SK-N-SH (cell line): Measurements from ENCODE around the gene SCD. TPM values are rescaled to one million over a fixed set of nuclear protein-coding genes. Genes with fewer than 3 reads are reported as not detected.

Experiments used
- CTCF ChIA-PET: fragments of 300-600, 350-600 bp; formaldehyde crosslinking; extraction: SDS; loops from one replicate; lab custom pipeline; 2021; lab: Yijun Ruan, JAX
- POLR2A ChIA-PET: fragments of 350-600 bp; sonication (Branson Sonifier 250); formaldehyde crosslinking; extraction: SDS; loops from one replicate; lab custom pipeline; 2020; ENCODE audit warnings: antibody characterized with exemption, inconsistent platforms; lab: Yijun Ruan, JAX
- DNase-seq: peaks from one replicate; pipeline ENCODE4 v3.0.0; 2012
- H2AFZ ChIP-seq: fragments of 200-600 bp; sonication (generic); 2 replicates; pipeline ENCODE4 v1.8.1; 2016; ENCODE audit warnings: antibody characterized with exemption, mild to moderate bottlenecking, low read depth
- H3F3A ChIP-seq: fragments of 200-600 bp; sonication (generic); replicated peaks from 2 replicates; pipeline ENCODE3; 2016; ENCODE audit warnings: antibody characterized with exemption, mild to moderate bottlenecking; ENCODE audit not compliant: insufficient read depth
- H3K27ac ChIP-seq, 2 experiments: fragments of 200-500 bp in 1 of 2; fragments of 200-600 bp in 1 of 2; sonication (Bioruptor generic) in 1 of 2; sonication (generic), shearing (Covaris generic) in 1 of 2; 2 replicates each; pipeline versions ENCODE4 v1.5.1 to v1.6.1; 2014 to 2016; ENCODE audit warnings: low read depth in 2 of 2, inconsistent platforms in 1 of 2, low read length in 1 of 2, mild to moderate bottlenecking in 1 of 2, mixed read lengths in 1 of 2
- H3K27me3 ChIP-seq: fragments of 200-600 bp; sonication (generic), shearing (Covaris generic); 2 replicates; pipeline ENCODE4 v1.6.1; 2016; ENCODE audit warnings: mixed run types; ENCODE audit not compliant: insufficient read depth
- H3K36me3 ChIP-seq, 2 experiments: fragments of 200-500 bp in 1 of 2; fragments of 200-600 bp in 1 of 2; sonication (Bioruptor generic) in 1 of 2; sonication (generic) in 1 of 2; replicated peaks in 1 of 2; 2 replicates each; pipeline versions ENCODE3 to v1.5.1; 2014 to 2016; ENCODE audit warnings: low read length in 1 of 2, mild to moderate bottlenecking in 1 of 2; ENCODE audit not compliant: insufficient read depth in 2 of 2, control insufficient read depth in 1 of 2
- H3K4me1 ChIP-seq, 2 experiments: fragments of 200-500 bp in 1 of 2; fragments of 200-600 bp in 1 of 2; sonication (Bioruptor generic) in 1 of 2; sonication (generic), shearing (Covaris generic) in 1 of 2; 2 replicates each; pipeline versions ENCODE4 v1.5.1 to v1.6.1; 2014 to 2016; ENCODE audit warnings: low read depth in 1 of 2, low read length in 1 of 2, mixed run types in 1 of 2; ENCODE audit not compliant: insufficient read depth in 2 of 2, control insufficient read depth in 1 of 2
- H3K4me2 ChIP-seq: fragments of 200-600 bp; sonication (generic), shearing (Covaris generic); 2 replicates; pipeline ENCODE4 v1.6.1; 2017; ENCODE audit warnings: mixed run types
- H3K4me3 ChIP-seq, 2 experiments: fragments of 200-500 bp in 1 of 2; fragments of 200-600 bp in 1 of 2; sonication (Bioruptor generic) in 1 of 2; sonication (generic), shearing (Covaris generic) in 1 of 2; 2 replicates each; pipeline versions ENCODE4 v1.5.1 to v1.8.1; 2014 to 2016; ENCODE audit warnings: low read depth in 2 of 2, inconsistent platforms in 1 of 2, low read length in 1 of 2, mild to moderate bottlenecking in 1 of 2, mixed read lengths in 1 of 2, moderate library complexity in 1 of 2
- H3K79me2 ChIP-seq: fragments of 200-600 bp; sonication (generic); 2 replicates; pipeline ENCODE4 v1.8.1; 2017; ENCODE audit warnings: mild to moderate bottlenecking; ENCODE audit not compliant: insufficient read depth
- H3K9ac ChIP-seq: fragments of 200-600 bp; sonication (generic); 2 replicates; pipeline ENCODE4 v1.6.1; 2017; ENCODE audit warnings: mixed run types
- H3K9me2 ChIP-seq: fragments of 200-600 bp; sonication (generic); 2 replicates; pipeline ENCODE4 v1.6.1; 2017; ENCODE audit warnings: mixed run types
- H3K9me3 ChIP-seq: fragments of 200-600 bp; sonication (generic); 2 replicates; pipeline ENCODE4 v1.6.1; 2017; ENCODE audit warnings: mixed run types, mild to moderate bottlenecking, moderate library complexity
- H4K20me1 ChIP-seq: fragments of 200-600 bp; sonication (generic); 2 replicates; pipeline ENCODE4 v1.6.1; 2017; ENCODE audit warnings: mild to moderate bottlenecking, mixed run types; ENCODE audit not compliant: insufficient read depth
- ELF1 ChIP-seq: IDR thresholded peaks from 2 replicates; pipeline ENCODE4 v1.4.0; 2012
- GABPA ChIP-seq: IDR thresholded peaks from 2 replicates; pipeline ENCODE4 v1.4.0; 2012; ENCODE audit warnings: low read depth, mild to moderate bottlenecking
- MXI1 ChIP-seq: IDR thresholded peaks from 2 replicates; pipeline ENCODE4 v1.6.1; 2012; ENCODE audit warnings: mild to moderate bottlenecking, low read depth, low read length, improper control_type of control experiment
- POLR2AphosphoS5 ChIP-seq: IDR thresholded peaks from 2 replicates; pipeline ENCODE4 v1.6.1; 2012; ENCODE audit warnings: low read depth, low read length
- RAD21 ChIP-seq: IDR thresholded peaks from 2 replicates; pipeline ENCODE4 v1.6.1; 2012; ENCODE audit warnings: mild to moderate bottlenecking, low read length
- RFX5 ChIP-seq: IDR thresholded peaks from 2 replicates; pipeline ENCODE4 v1.6.1; 2012; ENCODE audit warnings: mild to moderate bottlenecking, improper control_type of control experiment, low read length
- SIN3A ChIP-seq: IDR thresholded peaks from 2 replicates; pipeline ENCODE4 v1.6.1; 2012; ENCODE audit warnings: low read depth, mild to moderate bottlenecking, low read length, moderate library complexity, borderline replicate concordance
- USF2 ChIP-seq: fragments of 150-350 bp; IDR thresholded peaks from 2 replicates; pipeline ENCODE4 v1.6.1; 2017; ENCODE audit warnings: antibody characterized with exemption, low read length, low read depth, borderline replicate concordance
- YY1 ChIP-seq: IDR thresholded peaks from 2 replicates; pipeline ENCODE4 v1.4.0; 2012; ENCODE audit warnings: low read depth, mild to moderate bottlenecking
- WGBS: methylation state at CpG from one replicate; pipeline ENCODE4 v1.1.6; 2017; ENCODE audit warnings: low lambda C conversion rate; 5-methylcytosine and 5-hydroxymethylcytosine counted together
- polyA plus RNA-seq, 3 experiments: library from polyadenylated mRNA; depleted of rRNA; stranded (reverse); fragments of >200 nt; gene quantifications; 2 replicates each; pipeline ENCODE4 v1.2.3, GENCODE V29; 2012
- TF ChIP-seq, protein P1 (sequence below): IDR thresholded peaks from 2 replicates; pipeline ENCODE4 v1.4.0; 2012; ENCODE audit warnings: low read depth, borderline replicate concordance

SCD gene
- polyA plus RNA-seq, 1 of the 3 experiments (the other 2 are of a cell fraction), result 19.7 TPM

- ChIA-PET CTCF (interaction anchor here (0.7 to 3.0 kb wide), 5 partner anchors 8 to 168 kb away, joined by 3 to 14 read pairs (median 7); no protein-coding TSS in a partner anchor), POLR2A (interaction anchor here (1.1 to 1.5 kb wide), 2 partner anchors 23 to 73 kb away, joined by 4 to 8 read pairs; no protein-coding TSS in a partner anchor)
- Histone ChIP-seq H3K4me1 (peaks cover 0 to 42% of the 10 kb centered on the region in 2 experiments; a peak in 2 of 4 replicates), H3F3A (peaks cover under 1% of the 10 kb centered on the region), H3K79me2 (no peaks in the 10 kb centered on the region), H3K4me3 (peak overlapping the region in 1 of 2 experiments; percentile 21; a peak in 1 of 4 replicates), H2AFZ (no peak overlapping the region), H3K9me2 (no peaks in the 10 kb centered on the region), H3K9ac (no peak overlapping the region), H3K27ac (peak overlapping the region in 1 of 2 experiments; percentile 62; a peak in 2 of 4 replicates), H4K20me1 (no peaks in the 10 kb centered on the region), H3K36me3 (peaks cover 10 to 67% of the 10 kb centered on the region in 2 experiments), H3K27me3 (no peaks in the 10 kb centered on the region), H3K9me3 (no peaks in the 10 kb centered on the region), H3K4me2 (no peak overlapping the region)
- 87% methylated on average over 5 of the region's 5 CpGs for WGBS
- no peak for DNase-seq
- TF ChIP-seq ELF1, result no peak
- TF ChIP-seq, protein P1, sequence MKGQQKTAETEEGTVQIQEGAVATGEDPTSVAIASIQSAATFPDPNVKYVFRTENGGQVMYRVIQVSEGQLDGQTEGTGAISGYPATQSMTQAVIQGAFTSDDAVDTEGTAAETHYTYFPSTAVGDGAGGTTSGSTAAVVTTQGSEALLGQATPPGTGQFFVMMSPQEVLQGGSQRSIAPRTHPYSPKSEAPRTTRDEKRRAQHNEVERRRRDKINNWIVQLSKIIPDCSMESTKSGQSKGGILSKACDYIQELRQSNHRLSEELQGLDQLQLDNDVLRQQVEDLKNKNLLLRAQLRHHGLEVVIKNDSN, result no peak
- TF ChIP-seq POLR2AphosphoS5, result no peak
- no peak for TF ChIP-seq USF2
- TF ChIP-seq YY1, result no peak
- TF ChIP-seq RFX5, result no peak
Measured at GRCh38 chr10:100350914-100351485, 4.0 kb downstream of the SCD start.

DNA sequence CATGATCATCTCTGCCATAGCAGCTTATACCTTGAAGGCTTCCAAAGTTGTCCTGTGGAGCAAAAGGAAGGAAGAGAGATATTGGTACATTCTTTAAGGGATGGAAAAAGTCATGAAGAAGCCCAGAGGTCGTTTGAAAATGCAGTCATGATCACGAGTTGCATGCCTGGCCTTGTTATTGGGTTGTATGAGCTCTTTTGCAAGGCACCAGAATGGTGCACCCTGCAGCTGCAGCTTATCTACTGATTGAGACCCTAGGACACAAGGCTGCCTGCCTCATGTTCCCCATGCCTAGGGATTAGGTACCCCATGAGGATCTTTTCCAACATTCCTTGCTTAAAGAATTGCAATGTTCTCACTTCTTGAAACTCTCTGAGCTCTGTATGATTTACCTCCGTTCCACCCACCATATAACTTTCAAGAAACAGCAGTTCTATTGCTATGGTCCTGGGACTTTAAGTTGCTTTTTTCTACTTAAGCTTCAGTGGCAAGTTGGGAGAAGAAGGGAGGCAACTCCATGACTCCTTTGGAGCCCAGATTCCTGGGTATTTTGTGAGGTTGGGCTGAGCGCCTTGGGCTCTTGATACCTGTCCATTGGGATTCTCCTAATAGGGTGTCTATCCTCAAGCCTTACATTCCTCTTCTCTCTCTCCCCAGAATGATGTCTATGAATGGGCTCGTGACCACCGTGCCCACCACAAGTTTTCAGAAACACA lies 6.9 kb downstream of the SCD start:
- Histone ChIP-seq H3K9me2 (no peaks in the 10 kb centered on the region), H3K4me1 (peaks cover 3 to 44% of the 10 kb centered on the region in 2 experiments; a peak in 2 of 4 replicates), H3K4me2 (no peak overlapping the region), H2AFZ (no peak overlapping the region), H3K79me2 (no peaks in the 10 kb centered on the region), H3K27me3 (no peaks in the 10 kb centered on the region), H4K20me1 (no peaks in the 10 kb centered on the region), H3K36me3 (peaks cover 10 to 77% of the 10 kb centered on the region in 2 experiments), H3K27ac (no peak overlapping the region; a peak in 1 of 4 replicates), H3K9ac (no peak overlapping the region), H3K4me3 (no peak overlapping the region), H3K9me3 (no peaks in the 10 kb centered on the region), H3F3A (no peaks in the 10 kb centered on the region)
- ChIA-PET POLR2A (interaction anchor here (1.2 to 2.2 kb wide), 2 partner anchors 8 to 19 kb away, joined by 4 to 6 read pairs; partner anchors contain the start of gene SCD), CTCF (interaction anchor here (1.2 to 2.9 kb wide), 4 partner anchors 79 to 165 kb away, joined by 4 to 9 read pairs (median 6); no protein-coding TSS in a partner anchor)
- 92% methylated on average over 6 of the region's 6 CpGs for WGBS
- DNase-seq, result no peak
- no peak for TF ChIP-seq SIN3A
- no peak for TF ChIP-seq RAD21
- TF ChIP-seq MXI1, result no peak
- TF ChIP-seq GABPA, result no peak
